HCT116 (cell line): ENCODE data around the gene ENPEP. TPM values are rescaled to one million over a fixed set of nuclear protein-coding genes. Genes with fewer than 3 reads are reported as not detected.

Source experiments
- ATAC-seq: fragments of 200-7000 bp; cut with Tn5 transposase; 2 replicates; pipeline ENCODE4 v1.9.1; 2020; ENCODE audit warnings: mild to moderate bottlenecking, moderate library complexity
- BruUV-seq: library from RNA; stranded (reverse); fragments of 400-500 nt; replicated peaks from 2 replicates; lab custom pipeline; 2021; lab: Mats Ljungman, UMichigan
- CTCF ChIA-PET: fragments of 300-600 bp; sonication (Branson Sonifier 250); formaldehyde crosslinking; loops from one replicate; lab custom pipeline; 2021; ENCODE audit warnings: antibody characterized with exemption; lab: Charles Lee
- POLR2A ChIA-PET: fragments of 300-600, 350-600 bp; sonication (Branson Sonifier 250); formaldehyde crosslinking; loops from one replicate; lab custom pipeline; 2021; ENCODE audit warnings: antibody characterized with exemption; lab: Charles Lee
- RAD21 ChIA-PET, 2 experiments: fragments of 300-600 bp; sonication (Branson Sonifier 250); formaldehyde crosslinking; loops; one replicate each; lab custom pipeline; 2023; ENCODE audit warnings: low total read pairs in 2 of 2; ENCODE audit not compliant: uncharacterized antibody in 2 of 2, unreplicated experiment in 2 of 2, low non-redundant PET in 1 of 2; lab: Charles Lee
- DNase-seq: peaks from one replicate; pipeline ENCODE4 v3.0.0-alpha.2; 2010; ENCODE audit warnings: low read depth, low spot score
- H2AFZ ChIP-seq: fragments of 200-600 bp; shearing (Covaris generic), sonication (generic); 2 replicates; pipeline ENCODE4 v1.6.1; 2017; ENCODE audit warnings: low read depth, mixed run types, mixed read lengths, antibody characterized with exemption, low read length; ENCODE audit not compliant: poor library complexity, severe bottlenecking
- H3K27ac ChIP-seq: 2 replicates; pipeline ENCODE4 v1.5.1; 2012; ENCODE audit warnings: low read depth, low read length
- H3K27me3 ChIP-seq: fragments of 200-600 bp; sonication (generic); 2 replicates; pipeline ENCODE4 v1.6.1; 2016; ENCODE audit warnings: mixed run types, low read length, mixed read lengths; ENCODE audit not compliant: insufficient read depth
- H3K36me3 ChIP-seq, 2 experiments: fragments of 200-500 bp in 1 of 2; fragments of 200-600 bp in 1 of 2; sonication (Bioruptor generic) in 1 of 2; sonication (generic) in 1 of 2; 2 replicates each; pipeline versions ENCODE4 v1.5.1 to v1.6.1; 2014 to 2016; ENCODE audit warnings: low read length in 2 of 2, inconsistent platforms in 1 of 2, mixed read lengths in 1 of 2, mixed run types in 1 of 2; ENCODE audit not compliant: insufficient read depth in 2 of 2, control insufficient read depth in 1 of 2
- H3K4me1 ChIP-seq, 2 experiments: fragments of 200-600 bp in 1 of 2; sonication (generic) in 1 of 2; 2 replicates each; pipeline versions ENCODE4 v1.5.1 to v1.6.1; 2012 to 2017; ENCODE audit warnings: low read length in 2 of 2, inconsistent platforms in 1 of 2, mild to moderate bottlenecking in 1 of 2, mixed read lengths in 1 of 2, mixed run types in 1 of 2, moderate library complexity in 1 of 2; ENCODE audit not compliant: insufficient read depth in 2 of 2, control insufficient read depth in 1 of 2
- H3K4me2 ChIP-seq: fragments of 200-600 bp; sonication (generic); 2 replicates; pipeline ENCODE4 v1.6.1; 2017; ENCODE audit warnings: mixed run types, low read length, mixed read lengths
- H3K4me3 ChIP-seq, 2 experiments: fragments of 200-600 bp in 1 of 2; sonication (generic) in 1 of 2; replicated peaks in 1 of 2; 2 replicates each; pipeline ENCODE4 v1.5.1; 2011 to 2016; ENCODE audit warnings: low read length in 2 of 2, control low read depth in 1 of 2, low read depth in 1 of 2, mild to moderate bottlenecking in 1 of 2, mixed read lengths in 1 of 2, mixed run types in 1 of 2
- H3K79me2 ChIP-seq: fragments of 200-600 bp; sonication (generic); 2 replicates; pipeline ENCODE4 v1.6.1; 2017; ENCODE audit warnings: mild to moderate bottlenecking, mixed run types, low read length, moderate library complexity, mixed read lengths; ENCODE audit not compliant: insufficient read depth
- H3K9ac ChIP-seq: fragments of 200-600 bp; sonication (generic); 2 replicates; pipeline ENCODE4 v1.6.1; 2016; ENCODE audit warnings: low read length, mixed read lengths
- H3K9me2 ChIP-seq: fragments of 200-600 bp; sonication (generic), shearing (Covaris generic); 2 replicates; pipeline ENCODE4 v1.6.1; 2017; ENCODE audit warnings: mixed run types, mild to moderate bottlenecking, moderate library complexity; ENCODE audit not compliant: insufficient read depth
- H3K9me3 ChIP-seq, 2 experiments: fragments of 200-500 bp in 1 of 2; fragments of 200-600 bp in 1 of 2; sonication (Bioruptor generic) in 1 of 2; sonication (generic) in 1 of 2; 2 replicates each; pipeline ENCODE4 v1.6.1; 2014 to 2017; ENCODE audit warnings: low read length in 2 of 2, mixed read lengths in 2 of 2, inconsistent platforms in 1 of 2, low read depth in 1 of 2, mild to moderate bottlenecking in 1 of 2, mixed run types in 1 of 2, moderate library complexity in 1 of 2; ENCODE audit not compliant: control insufficient read depth in 1 of 2, insufficient read depth in 1 of 2
- H4K20me1 ChIP-seq: fragments of 200-600 bp; sonication (generic), shearing (Covaris generic); 2 replicates; pipeline ENCODE4 v1.6.1; 2017; ENCODE audit warnings: mixed run types, mild to moderate bottlenecking, moderate library complexity; ENCODE audit not compliant: insufficient read depth
- ATF3 ChIP-seq: IDR thresholded peaks from 2 replicates; pipeline ENCODE4 v1.6.1; 2012
- CBX3 ChIP-seq: IDR thresholded peaks from 2 replicates; pipeline ENCODE4 v1.6.1; 2012; ENCODE audit warnings: low read depth
- CEBPB ChIP-seq: IDR thresholded peaks from 2 replicates; pipeline ENCODE4 v1.6.1; 2012; ENCODE audit warnings: low read depth
- EGR1 ChIP-seq: IDR thresholded peaks from 2 replicates; pipeline ENCODE4 v1.6.1; 2012; ENCODE audit warnings: low read depth
- EZH2phosphoT487 ChIP-seq: fragments of 200-600 bp; IDR thresholded peaks from 2 replicates; pipeline ENCODE4 v1.6.1; 2018; ENCODE audit warnings: antibody characterized with exemption, borderline replicate concordance
- MAX ChIP-seq: IDR thresholded peaks from 2 replicates; pipeline ENCODE4 v1.6.1; 2012
- SP1 ChIP-seq: IDR thresholded peaks from 2 replicates; pipeline ENCODE4 v1.6.1; 2012; ENCODE audit warnings: low read depth
- SRF ChIP-seq: IDR thresholded peaks from 2 replicates; pipeline ENCODE4 v1.6.1; 2012; ENCODE audit warnings: low read depth
- TCF7L2 ChIP-seq: IDR thresholded peaks from 2 replicates; pipeline ENCODE4 v1.7.0; 2011; ENCODE audit warnings: borderline replicate concordance, inconsistent platforms; ENCODE audit not compliant: insufficient read depth, insufficient read length; ENCODE audit errors: extremely low read depth
- YY1 ChIP-seq: IDR thresholded peaks from 2 replicates; pipeline ENCODE4 v1.6.1; 2011; ENCODE audit warnings: low read length, low read depth, moderate library complexity, mild to moderate bottlenecking; ENCODE audit not compliant: insufficient replicate concordance; ENCODE audit errors: extremely low read depth
- intact Hi-C: fragments of 100-400 bp; cut with micrococcal nuclease; formaldehyde crosslinking; loops from 2 replicates; pipeline ENCODE4 v1.10.0; 2022
- total RNA-seq: library from RNA; stranded (reverse); gene quantifications from one replicate; pipeline ENCODE4 v1.2.1, GENCODE V29; 2021; ENCODE audit not compliant: unreplicated experiment
- TF ChIP-seq, protein P1 (sequence below), 3 experiments: fragments of 200-600 bp in 1 of 3; sonication (generic) in 1 of 3; IDR thresholded peaks in 2 of 3; conservative IDR thresholded peaks in 1 of 3; 2 replicates each; pipeline ENCODE4 v1.5.1; 2012 to 2017; ENCODE audit warnings: low read depth in 2 of 3, low read length in 2 of 3, antibody characterized with exemption in 1 of 3, borderline replicate concordance in 1 of 3, control low read depth in 1 of 3, mild to moderate bottlenecking in 1 of 3, mixed read lengths in 1 of 3, mixed run types in 1 of 3, moderate library complexity in 1 of 3; ENCODE audit not compliant: insufficient read depth in 1 of 3

Gene ENPEP
- total RNA-seq, 1 experiment from 2014 or later, result 4.5 TPM

DNA sequence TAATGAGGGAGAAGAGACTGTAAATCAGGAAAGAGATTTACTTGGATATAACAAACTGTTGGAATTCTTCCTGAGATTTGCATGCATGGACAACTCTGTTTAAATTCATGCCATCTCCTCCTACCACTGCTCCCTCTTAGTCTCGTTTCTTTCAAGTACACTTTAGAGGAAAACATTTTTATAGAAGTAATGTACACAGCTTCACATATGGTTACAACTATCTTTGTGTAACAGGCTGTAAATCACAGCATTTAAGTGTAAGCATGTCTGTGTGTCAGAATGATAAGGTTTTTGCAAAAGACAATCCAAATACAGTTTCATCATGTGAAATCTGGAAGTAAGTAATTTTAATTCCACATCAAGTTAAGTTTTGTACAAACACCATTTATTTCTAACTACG, 21.5 kb upstream of the ENPEP start:
- Histone ChIP-seq H3K4me1 (no peaks in the 10 kb centered on the region), H3K79me2 (no peaks in the 10 kb centered on the region), H3K9ac (no peak overlapping the region), H3K4me2 (no peak overlapping the region), H3K27me3 (no peaks in the 10 kb centered on the region), H3K9me3 (no peaks in the 10 kb centered on the region), H3K9me2 (no peaks in the 10 kb centered on the region), H2AFZ (no peak overlapping the region)
- no peak for ATAC-seq
- intact Hi-C loops, result no loop called here
- no peak for DNase-seq
- CTCF ChIA-PET, result no interaction called here
- RAD21 ChIA-PET, result no interaction called here
- no TSS peak for BruUV-seq
- POLR2A ChIA-PET, result no interaction called here
- no peak for TF ChIP-seq MAX
- no peak for TF ChIP-seq CBX3
- TF ChIP-seq CEBPB, result no peak
- TF ChIP-seq, protein P1, sequence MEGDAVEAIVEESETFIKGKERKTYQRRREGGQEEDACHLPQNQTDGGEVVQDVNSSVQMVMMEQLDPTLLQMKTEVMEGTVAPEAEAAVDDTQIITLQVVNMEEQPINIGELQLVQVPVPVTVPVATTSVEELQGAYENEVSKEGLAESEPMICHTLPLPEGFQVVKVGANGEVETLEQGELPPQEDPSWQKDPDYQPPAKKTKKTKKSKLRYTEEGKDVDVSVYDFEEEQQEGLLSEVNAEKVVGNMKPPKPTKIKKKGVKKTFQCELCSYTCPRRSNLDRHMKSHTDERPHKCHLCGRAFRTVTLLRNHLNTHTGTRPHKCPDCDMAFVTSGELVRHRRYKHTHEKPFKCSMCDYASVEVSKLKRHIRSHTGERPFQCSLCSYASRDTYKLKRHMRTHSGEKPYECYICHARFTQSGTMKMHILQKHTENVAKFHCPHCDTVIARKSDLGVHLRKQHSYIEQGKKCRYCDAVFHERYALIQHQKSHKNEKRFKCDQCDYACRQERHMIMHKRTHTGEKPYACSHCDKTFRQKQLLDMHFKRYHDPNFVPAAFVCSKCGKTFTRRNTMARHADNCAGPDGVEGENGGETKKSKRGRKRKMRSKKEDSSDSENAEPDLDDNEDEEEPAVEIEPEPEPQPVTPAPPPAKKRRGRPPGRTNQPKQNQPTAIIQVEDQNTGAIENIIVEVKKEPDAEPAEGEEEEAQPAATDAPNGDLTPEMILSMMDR (IDR thresholded peaks at IDR 0.05 in 2 of 3, conservative IDR thresholded peaks at IDR 0.05 in 1 of 3; ENCODE audit: borderline replicate concordance in 1 of 3, insufficient read depth in 1 of 3, low read depth in 2 of 3, low read length in 2 of 3), result no peak
- TF ChIP-seq, all 23 proteins: peak for 0
- no peaks in the 10 kb centered on the region; the same call in 1 of the 2 replicates for H4K20me1 ChIP-seq
- no peak overlapping the region for H3K27ac ChIP-seq
- no peak overlapping the region for H3K4me3 ChIP-seq
- H3K36me3 ChIP-seq, result no peaks in the 10 kb centered on the region

- H3K4me3 ChIP-seq, result no peak overlapping the region
- H3K9ac ChIP-seq, result no peak overlapping the region
- H3K36me3 ChIP-seq, result no peaks in the 10 kb centered on the region
- intact Hi-C loops, result no loop called here
- no peak for DNase-seq
- no peak for TF ChIP-seq TCF7L2
- no peak for TF ChIP-seq SRF
- no peak for TF ChIP-seq ATF3
- TF ChIP-seq, protein P1 (IDR thresholded peaks at IDR 0.05 in 2 of 3, conservative IDR thresholded peaks at IDR 0.05 in 1 of 3; ENCODE audit: borderline replicate concordance in 1 of 3, insufficient read depth in 1 of 3, low read depth in 2 of 3, low read length in 2 of 3), result no peak
- no peak for TF ChIP-seq SP1
- TF ChIP-seq YY1, result no peak
- no peak for TF ChIP-seq EZH2phosphoT487
- TF ChIP-seq EGR1, result no peak
- ChIA-PET CTCF (no interaction called here), POLR2A (no interaction called here), RAD21 (no interaction called here)
- H4K20me1 ChIP-seq, result no peaks in the 10 kb centered on the region
- no peak overlapping the region for H3K4me2 ChIP-seq
- BruUV-seq, result no TSS peak
- ATAC-seq, result no peak
- no peak overlapping the region for H3K27ac ChIP-seq
- H3K27me3 ChIP-seq, result no peaks in the 10 kb centered on the region
- no peaks in the 10 kb centered on the region for H3K9me2 ChIP-seq
- H3K79me2 ChIP-seq, result no peaks in the 10 kb centered on the region
- H3K4me1 ChIP-seq, result no peaks in the 10 kb centered on the region
- H3K9me3 ChIP-seq, result no peaks in the 10 kb centered on the region
- no peak overlapping the region for H2AFZ ChIP-seq
These were observed 17.3 kb upstream of the ENPEP start for GRCh38 chr4:110458494-110459266.
